ENCODE measurements around the gene MAPKBP1.

Gene MAPKBP1

DNA sequence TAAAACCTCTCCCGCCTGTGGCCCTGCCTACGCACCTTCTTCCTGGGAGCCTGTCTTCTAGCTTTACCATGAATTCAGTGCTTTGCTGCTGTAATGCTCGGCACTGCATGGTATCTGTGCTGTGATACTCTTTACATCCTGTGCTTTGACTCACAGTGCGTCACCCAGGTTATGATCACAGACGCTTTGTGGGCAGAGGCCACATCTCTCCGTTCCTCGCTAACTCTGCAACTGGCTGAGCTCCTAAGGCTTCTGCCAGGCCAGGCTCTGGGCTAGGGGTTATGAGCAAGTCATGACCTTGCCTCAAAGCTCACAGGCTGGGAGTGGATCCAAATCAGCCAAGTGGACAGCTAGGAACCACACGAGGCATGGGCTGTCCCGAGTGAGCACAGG is 96.4 kb downstream of the MAPKBP1 start:
- peak; percentile 79 for DNase-seq (ENCODE audit: low read depth)

DNA sequence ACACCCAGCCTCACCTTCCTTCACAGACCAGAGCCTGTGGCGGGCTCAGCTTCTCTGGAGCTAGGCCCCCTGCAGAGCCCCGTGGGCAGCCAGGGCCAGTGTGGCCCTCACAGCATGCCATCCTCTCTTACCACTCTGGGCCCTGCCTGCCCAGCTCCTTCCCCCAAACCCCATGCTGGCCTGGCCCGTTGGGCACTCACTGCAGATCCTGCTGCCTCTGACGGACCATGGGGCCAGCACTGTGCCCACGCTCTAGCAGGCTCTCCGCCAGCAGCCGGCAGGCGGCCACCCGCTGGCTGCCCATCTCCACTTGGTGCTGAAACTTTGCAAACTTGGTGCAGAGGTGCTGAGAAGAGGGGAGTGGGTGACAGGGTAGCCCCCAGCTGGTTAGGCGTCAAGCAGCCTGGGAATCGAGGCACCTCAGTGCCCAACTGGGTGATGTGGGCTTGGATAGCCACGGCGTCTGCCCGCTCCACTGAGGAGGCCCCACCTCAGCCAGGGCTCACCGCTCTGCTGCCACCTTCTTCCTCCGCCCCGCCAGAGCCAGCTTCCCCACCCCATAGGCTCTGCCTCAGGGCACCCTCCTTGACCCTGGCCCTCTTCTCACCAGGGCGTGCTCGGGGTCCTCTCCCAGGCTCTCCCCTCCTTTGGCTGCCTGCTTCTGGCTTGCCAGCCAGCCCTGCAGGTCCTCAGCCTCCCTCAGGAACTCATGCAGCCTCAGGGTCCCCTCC is 97.1 kb downstream of the MAPKBP1 start:
- no peak for DNase-seq (ENCODE audit: low read depth)

DNA sequence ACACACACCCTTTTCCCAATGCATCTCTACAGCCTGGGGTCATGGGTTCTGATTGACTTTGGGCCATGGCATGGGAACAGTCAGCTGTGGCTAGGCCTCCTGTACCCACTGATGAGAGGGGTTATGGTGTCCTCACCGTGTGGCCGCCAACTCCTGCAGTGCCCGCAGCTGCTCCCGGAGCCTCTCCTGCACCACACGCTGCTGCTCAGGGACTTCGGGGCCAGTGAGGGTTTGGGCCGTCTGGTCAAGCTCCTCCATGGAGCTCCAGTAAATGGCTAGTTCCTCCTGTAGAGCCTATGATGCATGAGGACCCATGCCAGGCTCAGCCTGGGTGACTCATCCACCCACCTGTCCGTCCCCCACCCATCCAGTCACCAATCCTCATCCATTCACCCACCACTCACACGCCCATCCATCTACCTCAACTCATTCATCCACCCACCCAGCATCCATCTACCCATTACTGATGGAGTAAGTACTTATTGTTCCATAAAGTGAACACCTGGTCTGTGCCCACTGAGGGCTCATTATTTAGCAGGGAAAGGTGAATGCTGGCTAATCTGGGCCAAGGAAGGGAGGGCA is 98.0 kb downstream of the MAPKBP1 start:
- no peak for DNase-seq (ENCODE audit: low read depth)

- no peak for DNase-seq (ENCODE audit: low read depth)
Observed at GRCh38 chr15:41873711-41874110, 99.4 kb downstream of the MAPKBP1 start.

DNA sequence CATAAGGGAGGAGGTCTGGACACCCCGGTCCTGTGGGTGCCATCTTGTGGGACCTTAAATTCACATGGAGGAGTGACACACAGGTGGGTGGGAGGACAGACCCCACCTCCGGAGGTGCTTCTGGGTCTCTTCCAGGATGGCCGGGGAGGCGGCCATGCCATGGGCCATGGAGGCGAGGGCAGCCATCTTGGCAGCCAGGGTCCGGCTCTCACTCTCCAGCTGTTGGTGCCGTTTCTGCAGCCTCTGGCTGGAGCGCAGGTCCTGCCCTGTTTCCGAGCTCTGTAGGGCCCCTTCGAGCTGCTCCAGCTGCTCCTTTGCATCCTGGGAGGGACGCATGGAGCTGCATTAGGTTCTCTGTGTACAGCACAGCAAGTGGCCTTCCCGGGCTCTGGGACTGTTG is 100.5 kb downstream of the MAPKBP1 start:
- no peak for DNase-seq (ENCODE audit: low read depth)

GRCh38 chr15:41876007-41876406 is 101.7 kb downstream of the MAPKBP1 start:
- no peak for DNase-seq (ENCODE audit: low read depth)

- DNase-seq (ENCODE audit: low read depth) = no peak
Observed at GRCh38 chr15:41876689-41877088, 102.4 kb downstream of the MAPKBP1 start.

All from amniotic epithelial cell (primary cell).